ENCODE data around the gene NEB.

- TF ChIP-seq EZH2 (IDR thresholded peaks at IDR 0.05; ENCODE audit: low read length, unreplicated experiment): no peak
- TF ChIP-seq, protein P1, sequence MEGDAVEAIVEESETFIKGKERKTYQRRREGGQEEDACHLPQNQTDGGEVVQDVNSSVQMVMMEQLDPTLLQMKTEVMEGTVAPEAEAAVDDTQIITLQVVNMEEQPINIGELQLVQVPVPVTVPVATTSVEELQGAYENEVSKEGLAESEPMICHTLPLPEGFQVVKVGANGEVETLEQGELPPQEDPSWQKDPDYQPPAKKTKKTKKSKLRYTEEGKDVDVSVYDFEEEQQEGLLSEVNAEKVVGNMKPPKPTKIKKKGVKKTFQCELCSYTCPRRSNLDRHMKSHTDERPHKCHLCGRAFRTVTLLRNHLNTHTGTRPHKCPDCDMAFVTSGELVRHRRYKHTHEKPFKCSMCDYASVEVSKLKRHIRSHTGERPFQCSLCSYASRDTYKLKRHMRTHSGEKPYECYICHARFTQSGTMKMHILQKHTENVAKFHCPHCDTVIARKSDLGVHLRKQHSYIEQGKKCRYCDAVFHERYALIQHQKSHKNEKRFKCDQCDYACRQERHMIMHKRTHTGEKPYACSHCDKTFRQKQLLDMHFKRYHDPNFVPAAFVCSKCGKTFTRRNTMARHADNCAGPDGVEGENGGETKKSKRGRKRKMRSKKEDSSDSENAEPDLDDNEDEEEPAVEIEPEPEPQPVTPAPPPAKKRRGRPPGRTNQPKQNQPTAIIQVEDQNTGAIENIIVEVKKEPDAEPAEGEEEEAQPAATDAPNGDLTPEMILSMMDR (conservative IDR thresholded peaks at IDR 0.05; ENCODE audit: low read depth, low read length): no peak
- TF ChIP-seq EZH2phosphoT487 (IDR thresholded peaks at IDR 0.05; ENCODE audit: borderline replicate concordance, low read length): no peak
These were observed 261.3 kb downstream of the NEB start for GRCh38 chr2:151472966-151473365.
